GM19193 (cell line): ENCODE data around the gene MPIG6B.

Experiments
- POLR2A ChIP-seq: IDR thresholded peaks from 4 replicates; pipeline ENCODE4 v1.6.1; 2011; ENCODE audit not compliant: insufficient read depth, insufficient read length; ENCODE audit errors: extremely low read depth

MPIG6B gene

GRCh38 chr6:31723245-31723979 lies at the start of gene MPIG6B:
MPIG6B (plus strand) TSS chr6:31723373; CDS start chr6:31723384, 11 bp downstream.
- TF ChIP-seq POLR2A, result no peak

DNA sequence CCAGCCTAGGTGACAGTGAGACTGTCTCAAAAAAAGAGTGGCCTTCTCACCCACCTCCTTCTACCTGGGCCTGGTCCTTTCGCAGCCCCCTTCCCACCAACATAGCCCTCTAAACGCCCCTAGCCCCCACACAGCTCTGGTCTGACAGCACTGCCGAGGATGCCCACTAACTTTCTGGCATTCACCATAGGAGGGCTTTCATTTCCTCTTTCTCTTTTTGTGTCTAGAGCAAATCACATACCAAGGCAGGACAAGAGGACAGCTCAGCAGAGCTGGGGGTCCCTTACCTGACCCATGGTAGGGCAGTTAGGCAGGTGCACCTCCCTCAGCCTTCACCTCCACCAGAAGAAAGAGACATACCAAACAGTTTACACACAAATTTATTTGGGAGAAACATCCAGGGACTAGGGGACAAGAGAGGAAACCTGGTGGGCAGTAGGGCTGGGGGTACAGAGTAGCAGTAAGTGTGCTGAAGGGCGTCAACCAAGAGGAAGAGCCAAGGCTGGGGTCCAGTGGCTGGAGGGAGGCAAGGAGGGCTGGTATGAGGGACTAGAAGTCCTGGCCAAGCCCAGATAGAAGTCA lies 46.8 kb upstream of the MPIG6B start:
- no peak for TF ChIP-seq POLR2A

DNA sequence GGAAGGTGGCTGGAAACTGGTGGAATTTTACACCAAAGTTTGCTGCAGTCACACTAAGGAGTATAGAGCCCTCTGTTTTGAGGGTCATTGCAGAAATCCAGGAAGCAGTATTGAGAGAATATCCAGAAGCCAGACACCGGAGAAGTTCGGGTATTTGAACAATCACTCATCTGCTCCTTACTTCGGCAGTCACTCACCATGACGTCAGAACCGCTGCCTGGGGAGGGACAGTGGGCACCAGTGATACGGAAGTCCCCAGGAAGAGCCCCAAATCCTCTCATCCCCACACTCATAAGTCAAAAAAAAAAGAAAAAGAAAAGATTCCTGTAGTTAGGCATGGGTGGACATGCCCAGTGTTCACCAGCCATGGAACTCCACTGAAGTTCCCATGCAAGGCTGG lies 46.3 kb upstream of the MPIG6B start:
- TF ChIP-seq POLR2A, result no peak

DNA sequence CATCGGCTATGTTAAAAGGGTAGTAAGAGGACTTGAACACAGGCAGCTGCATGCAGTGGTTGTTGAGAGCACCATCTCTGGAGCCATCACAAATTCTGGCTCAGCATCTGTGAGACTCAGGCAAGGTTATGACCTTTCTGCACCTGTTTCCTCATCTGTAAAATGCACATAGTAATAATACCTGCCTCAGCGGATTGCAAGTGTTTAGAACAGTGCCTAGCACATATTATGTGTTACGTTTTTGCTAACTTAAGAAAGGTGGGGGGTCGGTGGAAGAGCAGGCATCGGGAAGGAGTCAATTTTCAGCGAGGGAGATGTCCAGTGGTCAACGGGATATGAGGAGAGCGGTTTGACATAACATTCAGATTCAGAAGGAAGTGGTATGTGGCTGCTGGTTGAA lies 45.2 kb upstream of the MPIG6B start:
- TF ChIP-seq POLR2A, result no peak

GRCh38 chr6:31680226-31681134 lies 42.7 kb upstream of the MPIG6B start, which contains the start of gene LY6G5C:
LY6G5C (minus strand) TSS chr6:31681067; CDS start chr6:31680373, 694 bp downstream.
- TF ChIP-seq POLR2A, result no peak

- TF ChIP-seq POLR2A, result no peak
These were observed 42.0 kb upstream of the MPIG6B start for GRCh38 chr6:31681135-31681671.

DNA sequence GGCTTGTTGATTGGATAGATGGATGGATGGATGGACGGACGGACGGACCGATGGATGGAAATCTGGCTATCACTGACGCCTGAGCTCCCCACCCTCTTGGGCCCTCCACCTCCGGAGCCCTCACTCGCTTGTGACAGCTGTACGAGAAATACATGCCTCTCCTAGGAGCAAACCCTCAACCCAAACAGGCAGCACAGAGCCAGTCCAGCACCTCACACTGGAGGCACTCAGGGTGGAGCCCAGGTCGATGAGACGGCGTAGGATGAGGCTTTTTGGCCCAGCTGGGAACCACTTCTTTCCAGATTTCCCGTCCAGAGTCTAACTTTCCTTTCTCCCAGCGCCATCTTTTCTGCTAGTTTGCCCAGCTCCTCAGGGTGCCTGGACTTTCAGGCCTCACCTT lies 39.6 kb upstream of the MPIG6B start:
- TF ChIP-seq POLR2A, result no peak

GRCh38 chr6:31686483-31686882 lies 36.7 kb upstream of the MPIG6B start:
- no peak for TF ChIP-seq POLR2A

DNA sequence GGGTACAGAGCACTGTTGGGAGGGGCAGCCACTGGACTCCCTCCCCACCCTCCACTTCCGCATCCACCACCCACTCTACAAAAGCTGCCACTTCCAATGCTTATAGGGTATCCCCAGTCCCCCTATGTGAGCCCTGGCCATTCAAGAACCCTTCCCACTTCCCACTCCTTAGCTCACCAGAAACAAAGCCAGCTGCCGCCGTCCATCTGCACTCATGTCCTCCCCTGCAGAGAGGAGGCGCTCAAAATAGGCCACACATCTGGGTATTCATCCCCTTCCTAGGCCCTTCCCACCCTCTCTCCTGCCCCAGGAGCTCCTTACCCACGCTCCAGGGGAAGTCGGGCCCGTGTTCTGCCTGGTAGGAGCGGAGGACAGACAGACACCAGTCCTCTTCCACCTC lies 35.9 kb upstream of the MPIG6B start:
- TF ChIP-seq POLR2A, result no peak

GRCh38 chr6:31687860-31688693 lies 35.1 kb upstream of the MPIG6B start:
- no peak for TF ChIP-seq POLR2A

- no peak for TF ChIP-seq POLR2A
These were observed 33.7 kb upstream of the MPIG6B start for GRCh38 chr6:31689249-31690110.

DNA sequence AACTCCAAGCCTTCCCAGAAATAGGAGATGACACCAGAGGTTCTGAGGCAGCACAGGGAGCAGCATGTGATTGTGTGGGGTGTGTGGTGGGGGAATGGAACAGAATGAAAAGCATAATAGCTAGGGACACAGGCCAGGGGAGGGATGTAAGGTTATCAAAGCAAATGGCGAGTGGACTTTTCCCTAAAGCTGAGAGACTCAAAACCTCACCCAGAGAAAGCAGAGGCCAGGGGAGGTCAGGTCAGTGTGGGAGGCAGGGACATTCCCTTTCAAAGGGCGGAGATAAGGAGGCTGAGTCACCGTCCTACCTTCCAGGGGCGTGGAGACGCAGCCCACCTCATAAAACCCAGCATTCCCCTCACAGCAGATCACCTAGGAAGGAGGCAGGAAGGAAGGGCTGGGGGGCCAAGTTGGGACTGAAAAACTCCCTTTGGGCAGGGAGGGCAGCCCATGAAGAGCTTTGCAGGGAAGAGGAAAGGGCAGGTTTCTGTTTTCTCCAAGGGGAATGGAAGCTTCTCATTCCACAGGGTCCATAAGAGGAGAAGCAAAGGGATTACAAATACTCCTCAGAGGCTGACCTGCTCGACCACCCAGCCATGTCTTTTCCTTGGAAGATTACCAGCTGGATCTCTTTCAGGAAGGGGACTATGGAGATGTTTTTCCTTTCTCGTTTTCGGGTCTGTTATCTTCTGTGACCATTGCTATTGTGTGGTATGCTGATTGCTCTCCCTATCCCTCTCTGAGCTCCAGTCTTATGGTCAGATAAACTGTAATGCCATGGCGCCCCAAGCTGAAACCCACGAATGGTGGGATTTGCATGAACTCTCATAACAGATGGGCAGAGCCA lies 32.7 kb upstream of the MPIG6B start:
- TF ChIP-seq POLR2A, result no peak
